SK-N-SH (cell line): ENCODE results near the gene RPS6KL1. TPM values are rescaled to one million over a fixed set of nuclear protein-coding genes. Genes with fewer than 3 reads are reported as not detected.

Source experiments
- CHD2 ChIP-seq: fragments of 150-350 bp; IDR thresholded peaks from 2 replicates; pipeline ENCODE4 v1.6.1; 2018; ENCODE audit warnings: low read length; ENCODE audit not compliant: partially characterized antibody
- CTCF ChIP-seq: fragments of 200-600 bp; sonication (generic); IDR thresholded peaks from 2 replicates; pipeline ENCODE4 v1.6.1; 2017; ENCODE audit warnings: antibody characterized with exemption, mild to moderate bottlenecking, moderate library complexity
- ELF1 ChIP-seq: IDR thresholded peaks from 2 replicates; pipeline ENCODE4 v1.4.0; 2012
- EP300 ChIP-seq, 2 experiments: IDR thresholded peaks; 2 replicates each; pipeline versions ENCODE4 v1.4.0 to v1.6.1; 2012; ENCODE audit warnings: borderline replicate concordance in 1 of 2, low read depth in 1 of 2, low read length in 1 of 2
- FOSL2 ChIP-seq: IDR thresholded peaks from 2 replicates; pipeline ENCODE4 v1.4.0; 2012; ENCODE audit warnings: low read depth, mild to moderate bottlenecking, moderate library complexity, borderline replicate concordance
- FOXJ3 ChIP-seq: sonication (generic); formaldehyde crosslinking; IDR thresholded peaks from 2 replicates; pipeline ENCODE4 v1.5.1; 2020; ENCODE audit warnings: mild to moderate bottlenecking, missing genetic modification reagents
- FOXM1 ChIP-seq: IDR thresholded peaks from 2 replicates; pipeline ENCODE4 v1.4.0; 2012; ENCODE audit warnings: low read depth, mild to moderate bottlenecking
- GATA2 ChIP-seq: sonication (generic); formaldehyde crosslinking; IDR thresholded peaks from 2 replicates; pipeline ENCODE4 v1.5.0; 2020; ENCODE audit warnings: mild to moderate bottlenecking, missing genetic modification reagents
- JUND ChIP-seq: IDR thresholded peaks from 2 replicates; pipeline ENCODE4 v1.4.0; 2012
- MAX ChIP-seq: IDR thresholded peaks from 2 replicates; pipeline ENCODE4 v1.4.0; 2012; ENCODE audit warnings: low read depth
- MEF2A ChIP-seq: IDR thresholded peaks from 2 replicates; pipeline ENCODE4 v1.4.0; 2012; ENCODE audit warnings: low read depth, borderline replicate concordance
- NFIC ChIP-seq: IDR thresholded peaks from 2 replicates; pipeline ENCODE4 v1.4.0; 2012; ENCODE audit warnings: borderline replicate concordance
- NRF1 ChIP-seq: IDR thresholded peaks from 2 replicates; pipeline ENCODE4 v1.6.1; 2012; ENCODE audit warnings: low read depth, mild to moderate bottlenecking, low read length
- PBX3 ChIP-seq: IDR thresholded peaks from 2 replicates; pipeline ENCODE4; 2012
- POLR2AphosphoS5 ChIP-seq: IDR thresholded peaks from 2 replicates; pipeline ENCODE4 v1.6.1; 2012; ENCODE audit warnings: low read depth, low read length
- RAD21 ChIP-seq: IDR thresholded peaks from 2 replicates; pipeline ENCODE4 v1.6.1; 2012; ENCODE audit warnings: mild to moderate bottlenecking, low read length
- RFX5 ChIP-seq: IDR thresholded peaks from 2 replicates; pipeline ENCODE4 v1.6.1; 2012; ENCODE audit warnings: mild to moderate bottlenecking, improper control_type of control experiment, low read length
- RXRA ChIP-seq: IDR thresholded peaks from 2 replicates; pipeline ENCODE4 v1.4.0; 2012; ENCODE audit warnings: low read depth, mild to moderate bottlenecking, borderline replicate concordance
- SIN3A ChIP-seq: IDR thresholded peaks from 2 replicates; pipeline ENCODE4 v1.6.1; 2012; ENCODE audit warnings: low read depth, mild to moderate bottlenecking, low read length, moderate library complexity, borderline replicate concordance
- TAF1 ChIP-seq: IDR thresholded peaks from 2 replicates; pipeline ENCODE4 v1.6.1; 2012; ENCODE audit warnings: low read depth, mild to moderate bottlenecking, low read length, moderate library complexity, borderline replicate concordance
- TEAD4 ChIP-seq: IDR thresholded peaks from 2 replicates; pipeline ENCODE4 v1.4.0; 2012; ENCODE audit warnings: mild to moderate bottlenecking, borderline replicate concordance; ENCODE audit not compliant: insufficient read depth
- USF2 ChIP-seq: fragments of 150-350 bp; IDR thresholded peaks from 2 replicates; pipeline ENCODE4 v1.6.1; 2017; ENCODE audit warnings: antibody characterized with exemption, low read length, low read depth, borderline replicate concordance
- YY1 ChIP-seq: IDR thresholded peaks from 2 replicates; pipeline ENCODE4 v1.4.0; 2012; ENCODE audit warnings: low read depth, mild to moderate bottlenecking
- ZBTB33 ChIP-seq: IDR thresholded peaks from 2 replicates; pipeline ENCODE4 v1.4.0; 2012; ENCODE audit warnings: low read depth, borderline replicate concordance
- polyA plus RNA-seq, 3 experiments: library from polyadenylated mRNA; depleted of rRNA; stranded (reverse); fragments of >200 nt; gene quantifications; 2 replicates each; pipeline ENCODE4 v1.2.3, GENCODE V29; 2012

Gene RPS6KL1
- polyA plus RNA-seq, 1 of the 3 experiments (the other 2 are of a cell fraction) = 2.5 TPM

GRCh38 chr14:74881431-74882102 is 41.5 kb downstream of the RPS6KL1 start, which contains the start of gene DLST (continued):
- TF ChIP-seq RXRA (no peak), NRF1 (no peak), CHD2 (peak; percentile 46), POLR2AphosphoS5 (peak; percentile 97), TAF1 (peak; percentile 91), RAD21 (no peak), CTCF (no peak), RFX5 (no peak), JUND (peak; percentile 20; the same call in 1 of the 2 replicates), GATA2 (CRISPR knock-in tag) (no peak), FOXM1 (0 out of 2 replicates have a peak, but pooled peaks have one; percentile 20), EP300 (IDR thresholded peaks at IDR 0.05; ENCODE audit: borderline replicate concordance in 1 of 2, low read depth in 1 of 2, low read length in 1 of 2) (no peak), TEAD4 (no peak), MEF2A (no peak), ELF1 (0 out of 2 replicates have a peak, but pooled peaks have one; percentile 47), FOSL2 (no peak), SIN3A (peak; percentile 78; the same call in 1 of the 2 replicates), FOXJ3 (CRISPR knock-in tag) (no peak), MAX (peak; percentile 75; the same call in 1 of the 2 replicates), PBX3 (0 out of 2 replicates have a peak, but pooled peaks have one; percentile 20), USF2 (no peak), ZBTB33 (no peak), YY1 (no peak), NFIC (no peak)
